Upper lobe of left lung (tissue), 6 donors: ENCODE measurements around the gene L3MBTL3. TPM values are rescaled to one million over a fixed set of nuclear protein-coding genes. Genes with fewer than 3 reads are reported as not detected.

ENCODE experiments used
- ATAC-seq, 2 donors: fragments of 200-7000 bp; cut with Tn5 transposase; one replicate each; pipeline ENCODE4 v1.9.1; 2022; ENCODE audit warnings: mild to moderate bottlenecking in 2 of 2, moderate library complexity in 2 of 2; ENCODE audit not compliant: low FRiP score in 2 of 2
- DNase-seq, 2 donors: peaks; one replicate each; pipeline ENCODE4 v3.0.0-alpha.2; 2019 to 2020
- H3K27ac ChIP-seq, 4 donors: fragments of 200-600 bp; sonication (generic); one replicate each; pipeline ENCODE4 v1.5.1; 2016 to 2019
- H3K27me3 ChIP-seq, 4 donors: fragments of 200-600 bp; sonication (generic); one replicate each; pipeline ENCODE4 v1.5.1; 2017 to 2019
- H3K36me3 ChIP-seq, 4 donors: fragments of 200-600 bp; sonication (generic); one replicate each; pipeline ENCODE4 v1.5.1; 2016 to 2019
- H3K4me1 ChIP-seq, 4 donors: fragments of 200-600 bp; sonication (generic); one replicate each; pipeline ENCODE4 v1.5.1; 2018 to 2019
- H3K4me3 ChIP-seq, 4 donors: fragments of 200-600 bp; sonication (generic); one replicate each; pipeline ENCODE4 v1.5.1; 2017 to 2019; ENCODE audit warnings: mild to moderate bottlenecking in 2 of 4, moderate library complexity in 1 of 4
- H3K9me3 ChIP-seq, 4 donors: fragments of 200-600 bp; sonication (generic); one replicate each; pipeline ENCODE4 v1.5.1; 2018 to 2019
- EP300 ChIP-seq, 4 donors: sonication (generic); formaldehyde crosslinking; IDR thresholded peaks; one replicate each; pipeline ENCODE4 v1.5.1; 2017; ENCODE audit warnings: antibody characterized with exemption in 4 of 4, control low read depth in 2 of 4
- POLR2A ChIP-seq, 4 donors: fragments of 450-650 bp; IDR thresholded peaks; one replicate each; pipeline ENCODE4 v1.5.1; 2016 to 2017; ENCODE audit warnings: antibody characterized with exemption in 4 of 4, mild to moderate bottlenecking in 2 of 4
- POLR2AphosphoS5 ChIP-seq, 2 donors: sonication (generic); formaldehyde crosslinking; IDR thresholded peaks; one replicate each; pipeline ENCODE4 v1.5.1; 2017; ENCODE audit warnings: antibody characterized with exemption in 2 of 2
- WGBS, 2 donors: methylation state at CpG; one replicate each; pipeline ENCODE4 v1.1.5; 2017 to 2018; 5-methylcytosine and 5-hydroxymethylcytosine counted together
- total RNA-seq, 6 donors: library from RNA; depleted of rRNA in 4 of 6; stranded (reverse); fragments of >200 nt in 4 of 6; gene quantifications; one replicate each; pipeline versions ENCODE4 v1.1.0 to v1.2.1, GENCODE V29; 2016 to 2021
- TF ChIP-seq, protein P1 (sequence below), 6 experiments: fragments of 450-650 bp in 4 of 6; fragments of 200-600 bp in 2 of 6; sonication (generic) in 2 of 6; IDR thresholded peaks; one replicate each; pipeline ENCODE4 v1.5.1; 2016 to 2019; ENCODE audit warnings: antibody characterized with exemption in 6 of 6
- donor health status: DM: no; HTN: no; CAD: no; lungs with moderate emphysema.
- donor health status: DM: no; HTN: yes; CAD: no; lungs with severe emphysema.

The L3MBTL3 gene
- total RNA-seq, 6 donors from 2014 or later, result 3.2 to 9.3 (median 6.5) TPM

DNA sequence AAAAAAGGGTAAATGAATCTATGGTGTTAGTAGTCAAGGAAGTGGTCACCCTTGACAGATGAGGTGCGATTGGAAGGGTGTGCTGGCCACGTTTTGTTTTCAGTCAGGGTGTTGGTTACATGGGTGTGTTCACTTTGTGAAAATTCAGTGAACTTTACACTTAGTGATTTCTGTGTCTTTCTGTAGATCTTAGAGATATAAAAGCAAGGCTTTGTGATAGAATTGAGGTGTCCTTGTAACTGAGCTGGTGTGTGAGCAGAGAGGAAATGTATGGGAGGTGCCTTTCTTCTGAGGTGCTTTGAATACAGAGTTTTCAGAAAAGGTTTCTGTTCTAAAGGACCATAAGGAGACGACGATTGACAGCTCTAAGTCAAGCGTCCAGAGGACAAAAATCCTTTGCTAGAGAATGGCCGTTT is 113.9 kb downstream of the L3MBTL3 start:
- DNase-seq, result no peak

DNA sequence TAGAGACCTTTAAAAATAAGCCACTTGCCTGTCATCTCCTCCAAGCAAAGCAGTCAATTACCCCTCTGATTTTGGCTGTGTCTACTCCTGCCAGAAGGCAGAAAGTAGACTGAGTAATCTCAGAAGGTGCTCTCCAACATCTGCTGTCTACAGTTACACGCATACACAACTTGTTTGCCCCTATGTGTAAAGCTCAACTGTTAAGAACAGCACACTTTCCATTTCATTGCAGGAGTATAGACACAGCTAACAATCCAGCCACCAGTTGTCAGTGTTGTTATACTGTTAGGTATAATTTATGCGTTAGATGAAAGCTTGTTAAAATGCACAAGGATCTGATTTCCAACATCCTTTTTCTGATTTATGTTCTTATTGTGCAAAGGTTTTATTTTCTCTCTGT is 116.2 kb downstream of the L3MBTL3 start:
- no peak for ATAC-seq
- TF ChIP-seq, protein P1, sequence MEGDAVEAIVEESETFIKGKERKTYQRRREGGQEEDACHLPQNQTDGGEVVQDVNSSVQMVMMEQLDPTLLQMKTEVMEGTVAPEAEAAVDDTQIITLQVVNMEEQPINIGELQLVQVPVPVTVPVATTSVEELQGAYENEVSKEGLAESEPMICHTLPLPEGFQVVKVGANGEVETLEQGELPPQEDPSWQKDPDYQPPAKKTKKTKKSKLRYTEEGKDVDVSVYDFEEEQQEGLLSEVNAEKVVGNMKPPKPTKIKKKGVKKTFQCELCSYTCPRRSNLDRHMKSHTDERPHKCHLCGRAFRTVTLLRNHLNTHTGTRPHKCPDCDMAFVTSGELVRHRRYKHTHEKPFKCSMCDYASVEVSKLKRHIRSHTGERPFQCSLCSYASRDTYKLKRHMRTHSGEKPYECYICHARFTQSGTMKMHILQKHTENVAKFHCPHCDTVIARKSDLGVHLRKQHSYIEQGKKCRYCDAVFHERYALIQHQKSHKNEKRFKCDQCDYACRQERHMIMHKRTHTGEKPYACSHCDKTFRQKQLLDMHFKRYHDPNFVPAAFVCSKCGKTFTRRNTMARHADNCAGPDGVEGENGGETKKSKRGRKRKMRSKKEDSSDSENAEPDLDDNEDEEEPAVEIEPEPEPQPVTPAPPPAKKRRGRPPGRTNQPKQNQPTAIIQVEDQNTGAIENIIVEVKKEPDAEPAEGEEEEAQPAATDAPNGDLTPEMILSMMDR (IDR thresholded peaks at IDR 0.05), result no peak
- TF ChIP-seq POLR2AphosphoS5 (IDR thresholded peaks at IDR 0.05) (no peak), EP300 (IDR thresholded peaks at IDR 0.05) (no peak), POLR2A (IDR thresholded peaks at IDR 0.05) (no peak)
- H3K9me3 ChIP-seq, result no peaks in the 10 kb centered on the region
- DNase-seq, result no peak
- no peak overlapping the region for H3K27ac ChIP-seq
- no peaks in the 10 kb centered on the region for H3K27me3 ChIP-seq
- H3K36me3 ChIP-seq, result no peaks in the 10 kb centered on the region
- WGBS, 2 donors, result 58 to 84% methylated on average over 2 of the region's 2 CpGs
- H3K4me1 ChIP-seq, result no peaks in the 10 kb centered on the region
- H3K4me3 ChIP-seq, result no peak overlapping the region

More for the DNA sequence above, 113.9 kb downstream of the L3MBTL3 start:
- TF ChIP-seq, protein P1 (IDR thresholded peaks at IDR 0.05), result no peak
- TF ChIP-seq EP300 (IDR thresholded peaks at IDR 0.05) (no peak), POLR2A (IDR thresholded peaks at IDR 0.05) (no peak), POLR2AphosphoS5 (IDR thresholded peaks at IDR 0.05) (no peak)
- no peak overlapping the region for H3K27ac ChIP-seq
- no peaks in the 10 kb centered on the region for H3K9me3 ChIP-seq
- no peaks in the 10 kb centered on the region for H3K36me3 ChIP-seq
- 57 to 76% methylated on average over 6 of the region's 6 CpGs for WGBS, 2 donors
- H3K4me3 ChIP-seq, result no peak overlapping the region
- ATAC-seq, result no peak
- no peaks in the 10 kb centered on the region for H3K27me3 ChIP-seq
- no peaks in the 10 kb centered on the region for H3K4me1 ChIP-seq

DNA sequence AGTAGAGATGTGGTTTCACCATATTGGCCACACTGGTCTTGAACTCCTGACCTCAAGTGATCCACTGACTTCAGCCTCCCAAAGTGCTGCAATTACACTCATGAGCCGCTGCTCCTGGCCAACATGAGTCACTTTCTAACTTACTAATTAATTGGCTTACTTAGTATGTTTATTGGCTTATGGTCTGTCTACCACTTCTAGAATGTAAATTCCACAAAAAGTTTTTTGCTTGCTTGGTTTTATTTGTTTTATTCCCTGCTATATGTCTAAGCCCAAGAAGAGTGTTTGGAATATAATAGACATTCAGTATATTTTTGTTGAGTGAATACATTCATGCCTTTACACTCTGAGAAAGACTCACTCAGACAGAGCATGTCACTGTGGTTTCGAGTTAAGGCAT is 118.4 kb downstream of the L3MBTL3 start:
- no peaks in the 10 kb centered on the region for H3K27me3 ChIP-seq
- H3K4me3 ChIP-seq, result no peak overlapping the region
- 87 to 90% methylated on average over 2 of the region's 2 CpGs for WGBS, 2 donors
- H3K27ac ChIP-seq, result no peak overlapping the region
- DNase-seq (no peak), ATAC-seq (no peak)
- no peak for TF ChIP-seq POLR2AphosphoS5 (IDR thresholded peaks at IDR 0.05)
- no peak for TF ChIP-seq POLR2A (IDR thresholded peaks at IDR 0.05)
- TF ChIP-seq, protein P1 (IDR thresholded peaks at IDR 0.05), result no peak
- TF ChIP-seq EP300 (IDR thresholded peaks at IDR 0.05), result no peak
- peaks cover 0 to 4% (median 0%) of the 10 kb centered on the region in 4 donors for H3K4me1 ChIP-seq
- H3K36me3 ChIP-seq, result no peaks in the 10 kb centered on the region
- H3K9me3 ChIP-seq, result no peaks in the 10 kb centered on the region

DNA sequence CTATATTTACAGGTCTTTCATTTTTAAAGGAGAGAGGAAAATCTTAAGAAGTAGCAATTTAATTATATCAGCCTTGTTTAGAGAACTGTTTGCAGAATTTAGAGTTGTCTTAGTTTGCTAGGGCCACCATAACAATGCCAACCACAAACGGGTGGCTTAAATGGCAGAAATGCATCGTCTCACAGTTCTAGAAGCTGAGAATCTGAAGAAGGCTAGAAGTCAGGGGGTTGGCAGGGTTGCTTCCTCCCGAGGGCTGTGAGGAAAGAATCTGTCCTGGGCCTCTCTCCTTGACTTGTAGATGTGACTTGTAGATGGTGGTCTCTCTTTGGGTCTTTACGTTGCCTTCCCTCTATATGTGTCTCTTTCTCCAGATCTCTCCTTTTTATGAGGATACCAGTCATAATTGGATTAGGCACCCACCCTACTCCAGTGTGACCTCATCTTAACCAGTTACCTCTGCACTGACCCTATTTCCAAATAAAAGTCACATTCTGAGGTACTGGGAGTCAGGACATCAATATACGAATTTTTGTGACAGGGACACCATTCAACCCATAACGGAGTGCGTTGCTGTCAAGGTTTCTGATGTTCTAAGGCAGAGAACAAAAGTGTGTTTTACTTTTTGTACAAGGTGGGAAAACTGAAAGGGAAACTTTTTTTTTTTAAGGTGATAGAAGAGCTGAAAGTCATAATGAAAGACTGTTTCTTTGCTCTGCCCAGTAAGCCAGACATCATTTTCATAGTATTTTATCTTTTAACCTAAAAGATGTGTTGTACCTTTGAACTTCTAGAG is 119.9 kb downstream of the L3MBTL3 start:
- Histone ChIP-seq H3K4me3 (no peak overlapping the region), H3K9me3 (no peaks in the 10 kb centered on the region), H3K4me1 (peaks cover 0 to 4% (median 0%) of the 10 kb centered on the region in 4 donors), H3K36me3 (no peaks in the 10 kb centered on the region), H3K27ac (no peak overlapping the region), H3K27me3 (no peaks in the 10 kb centered on the region)
- 77 to 82% methylated on average over 7 of the region's 7 CpGs for WGBS, 2 donors
- ATAC-seq (no peak), DNase-seq (no peak)
- TF ChIP-seq, protein P1 (IDR thresholded peaks at IDR 0.05), result no peak
- TF ChIP-seq EP300 (IDR thresholded peaks at IDR 0.05) (no peak), POLR2AphosphoS5 (IDR thresholded peaks at IDR 0.05) (no peak), POLR2A (IDR thresholded peaks at IDR 0.05) (no peak)

DNA sequence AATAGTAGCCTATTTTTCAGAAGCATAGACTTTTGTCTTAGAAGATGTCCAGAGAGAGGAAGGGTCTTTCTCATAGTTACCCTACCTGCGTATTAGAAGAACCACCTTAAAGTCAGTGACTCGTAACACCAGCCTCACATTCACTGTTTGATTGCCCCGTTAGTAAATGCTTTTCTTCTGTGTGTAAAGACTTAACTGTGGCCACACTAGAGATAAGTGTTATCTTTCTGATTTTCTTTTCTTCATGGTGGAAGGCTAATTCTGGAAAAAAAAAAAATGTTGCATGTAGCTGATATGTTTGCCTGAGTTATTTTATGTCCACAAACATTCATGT is 120.5 kb downstream of the L3MBTL3 start:
- no peak overlapping the region for H3K4me3 ChIP-seq
- no peak for ATAC-seq
- WGBS, 2 donors, result 82 to 89% methylated on average over 3 of the region's 3 CpGs
- no peak for TF ChIP-seq POLR2AphosphoS5 (IDR thresholded peaks at IDR 0.05)
- no peak for TF ChIP-seq EP300 (IDR thresholded peaks at IDR 0.05)
- TF ChIP-seq, protein P1 (IDR thresholded peaks at IDR 0.05), result no peak
- no peak for DNase-seq
- H3K27ac ChIP-seq, result no peak overlapping the region
- no peaks in the 10 kb centered on the region for H3K36me3 ChIP-seq
- H3K27me3 ChIP-seq, result no peaks in the 10 kb centered on the region
- no peaks in the 10 kb centered on the region for H3K9me3 ChIP-seq
- H3K4me1 ChIP-seq, result peaks cover 0 to 4% (median 0%) of the 10 kb centered on the region in 4 donors
